Stimulated activated CD8-positive, alpha-beta memory T cell treated with anti-CD3 and anti-CD28 coated beads, Interleukin-7, amount 100 ng/mL, for 4 hours (primary cell): ENCODE results near the gene CD55.

Experiments
- DNase-seq, 2 donors: peaks; one replicate each; pipeline ENCODE4 v3.0.0-alpha.2; 2020; ENCODE audit warnings: low read depth in 2 of 2

The CD55 gene

GRCh38 chr1:207361889-207362288, 40.4 kb downstream of the CD55 start:
- DNase-seq = no peak

GRCh38 chr1:207362962-207363860, 41.7 kb downstream of the CD55 start:
- DNase-seq = no peak

- DNase-seq = no peak
Observed at GRCh38 chr1:207363871-207364270, 42.4 kb downstream of the CD55 start.

GRCh38 chr1:207364614-207365013, 43.1 kb downstream of the CD55 start:
- no peak for DNase-seq

GRCh38 chr1:207365063-207365462, 43.6 kb downstream of the CD55 start:
- no peak for DNase-seq

GRCh38 chr1:207366022-207366421, 44.5 kb downstream of the CD55 start:
- no peak for DNase-seq

- no peak for DNase-seq
Observed at GRCh38 chr1:207388721-207389120, 67.2 kb downstream of the CD55 start.

- DNase-seq = no peak
Observed at GRCh38 chr1:207389728-207390464, 68.4 kb downstream of the CD55 start.

- no peak for DNase-seq
Observed at GRCh38 chr1:207393610-207394009, 72.1 kb downstream of the CD55 start.

GRCh38 chr1:207396168-207396746, 74.8 kb downstream of the CD55 start:
- no peak for DNase-seq

GRCh38 chr1:207397525-207397926, 76.0 kb downstream of the CD55 start:
- DNase-seq = no peak

GRCh38 chr1:207398986-207399385, 77.5 kb downstream of the CD55 start:
- DNase-seq = no peak

GRCh38 chr1:207401578-207401977, 80.1 kb downstream of the CD55 start:
- DNase-seq = no peak

- DNase-seq = no peak
Observed at GRCh38 chr1:207402744-207403143, 81.3 kb downstream of the CD55 start.

- DNase-seq = no peak
Observed at GRCh38 chr1:207404849-207405525, 83.5 kb downstream of the CD55 start.

- DNase-seq = no peak
Observed at GRCh38 chr1:207405814-207406213, 84.3 kb downstream of the CD55 start.

- no peak for DNase-seq
Observed at GRCh38 chr1:207407655-207408260, 86.3 kb downstream of the CD55 start.
